GM12865 (cell line): ENCODE results near the gene GATAD2B.
A peak's percentile ranks its signal among the peaks of the same experiment; 100 is the strongest.

ENCODE experiments used
- DNase-seq: peaks from one replicate; pipeline ENCODE4 v3.0.0; 2010; ENCODE audit warnings: low read depth
- H3K4me3 ChIP-seq: 2 replicates; pipeline ENCODE4 v1.5.1; 2011; ENCODE audit warnings: mild to moderate bottlenecking, low read depth, low read length, control low read depth
- TF ChIP-seq, protein P1 (sequence below): IDR thresholded peaks from 2 replicates; pipeline ENCODE4 v1.5.1; 2011; ENCODE audit warnings: low read length, control low read depth, low read depth, inconsistent platforms; ENCODE audit not compliant: insufficient read depth; ENCODE audit errors: missing control alignments

Gene GATAD2B

DNA sequence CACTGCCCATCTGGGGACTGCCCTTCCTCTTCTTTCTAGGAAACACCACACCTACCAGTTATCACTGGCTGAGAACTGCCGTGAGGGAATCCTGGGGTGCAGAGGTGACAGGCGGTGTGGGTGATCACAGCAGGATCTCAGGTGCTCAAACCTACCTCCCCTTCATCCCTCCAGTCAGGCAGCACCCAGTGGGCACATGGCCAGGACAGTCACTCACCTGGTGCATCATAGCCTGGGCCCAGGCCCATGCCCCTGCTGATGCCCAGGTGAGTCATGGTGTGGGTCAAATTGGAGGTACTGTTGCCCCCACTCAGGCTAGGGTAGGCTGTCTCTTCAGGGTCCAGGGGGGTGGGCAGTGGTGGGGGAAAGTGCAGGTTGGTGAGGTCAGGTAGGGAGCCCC is 29.0 kb upstream of the GATAD2B start:
- no peak overlapping the region for H3K4me3 ChIP-seq
- TF ChIP-seq, protein P1, sequence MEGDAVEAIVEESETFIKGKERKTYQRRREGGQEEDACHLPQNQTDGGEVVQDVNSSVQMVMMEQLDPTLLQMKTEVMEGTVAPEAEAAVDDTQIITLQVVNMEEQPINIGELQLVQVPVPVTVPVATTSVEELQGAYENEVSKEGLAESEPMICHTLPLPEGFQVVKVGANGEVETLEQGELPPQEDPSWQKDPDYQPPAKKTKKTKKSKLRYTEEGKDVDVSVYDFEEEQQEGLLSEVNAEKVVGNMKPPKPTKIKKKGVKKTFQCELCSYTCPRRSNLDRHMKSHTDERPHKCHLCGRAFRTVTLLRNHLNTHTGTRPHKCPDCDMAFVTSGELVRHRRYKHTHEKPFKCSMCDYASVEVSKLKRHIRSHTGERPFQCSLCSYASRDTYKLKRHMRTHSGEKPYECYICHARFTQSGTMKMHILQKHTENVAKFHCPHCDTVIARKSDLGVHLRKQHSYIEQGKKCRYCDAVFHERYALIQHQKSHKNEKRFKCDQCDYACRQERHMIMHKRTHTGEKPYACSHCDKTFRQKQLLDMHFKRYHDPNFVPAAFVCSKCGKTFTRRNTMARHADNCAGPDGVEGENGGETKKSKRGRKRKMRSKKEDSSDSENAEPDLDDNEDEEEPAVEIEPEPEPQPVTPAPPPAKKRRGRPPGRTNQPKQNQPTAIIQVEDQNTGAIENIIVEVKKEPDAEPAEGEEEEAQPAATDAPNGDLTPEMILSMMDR = no peak
- DNase-seq = no peak

DNA sequence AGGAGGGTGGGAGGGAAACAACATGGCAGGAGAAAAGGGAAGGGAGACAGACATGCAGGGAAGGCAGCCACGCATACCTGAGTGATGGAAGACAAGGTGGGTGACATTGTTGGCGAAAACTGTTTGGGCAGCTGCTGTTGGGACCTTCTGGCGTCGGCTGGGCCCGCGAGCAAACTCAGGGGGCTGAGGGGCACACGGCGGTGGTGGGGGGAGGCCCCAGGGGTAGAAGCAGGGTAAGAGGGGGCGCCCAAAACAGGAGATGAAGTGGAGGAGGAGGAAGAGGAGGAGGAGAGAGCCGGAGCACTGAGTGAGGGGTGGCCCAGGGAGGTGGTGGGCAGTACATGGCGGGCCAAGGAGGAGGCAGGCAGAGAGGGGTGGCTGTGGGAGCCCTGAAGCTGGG is 28.4 kb upstream of the GATAD2B start:
- no peak for DNase-seq
- H3K4me3 ChIP-seq = no peak overlapping the region
- TF ChIP-seq, protein P1 = no peak

- peak within 1 kb of the TSS; percentile 95 for H3K4me3 ChIP-seq
- DNase-seq = peak; percentile 92
- TF ChIP-seq, protein P1 = peak; percentile 95
These were observed 24.0 kb upstream of the GATAD2B start, which contains the start of gene DENND4B for GRCh38 chr1:153946622-153947241. Gene DENND4B, minus strand, starts transcription at chr1:153946718. Its CDS starts 2,344 bp downstream, at chr1:153944374.

DNA sequence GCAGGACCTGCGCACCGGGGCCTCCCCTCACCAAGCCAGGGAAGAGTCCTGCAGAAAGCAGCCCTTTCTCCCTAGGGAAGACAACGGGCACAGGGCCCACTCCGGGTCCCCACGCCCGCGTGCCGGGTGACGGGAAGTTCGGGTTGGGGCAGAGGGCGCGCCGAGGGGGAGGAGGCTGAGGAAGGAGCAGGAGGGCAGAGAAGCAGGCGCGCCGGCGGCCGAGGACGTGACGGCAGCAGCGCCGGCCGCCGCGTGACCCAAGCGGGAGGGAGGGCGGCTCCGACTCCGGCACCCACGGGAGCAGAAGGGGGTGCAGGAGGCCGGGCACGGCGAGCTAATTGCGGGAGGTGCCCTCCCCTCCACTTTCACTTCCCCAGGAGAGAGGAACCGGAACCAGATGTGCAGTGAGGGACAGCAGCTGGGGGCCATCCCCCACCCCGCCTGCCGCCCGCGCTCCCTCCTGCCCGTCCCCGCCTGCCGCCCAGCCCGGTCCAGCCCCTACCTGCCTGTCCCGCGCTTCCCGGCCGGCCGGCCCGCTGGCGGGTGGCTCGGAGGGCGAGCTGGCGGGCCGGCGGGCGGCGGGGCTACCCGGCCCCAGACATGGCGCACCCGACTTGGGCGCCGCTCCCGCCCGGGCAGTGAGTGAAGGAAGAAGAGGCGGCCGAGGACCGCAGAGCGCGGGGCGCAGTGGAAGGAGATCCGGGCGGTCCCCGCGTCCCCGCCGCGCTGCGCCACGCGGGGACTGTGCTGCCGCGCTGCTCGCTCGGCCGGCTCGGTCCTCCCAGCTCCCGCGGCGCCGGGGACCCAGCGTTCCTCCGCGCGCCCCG is 23.2 kb upstream of the GATAD2B start:
- DNase-seq = peak; percentile 97

GRCh38 chr1:153945131-153945794 is 22.5 kb upstream of the GATAD2B start:
- H3K4me3 ChIP-seq = peak overlapping the region; percentile 95
- TF ChIP-seq, protein P1 = no peak
- peak; percentile 87 for DNase-seq

More for the DNA sequence above, 23.2 kb upstream of the GATAD2B start:
- TF ChIP-seq, protein P1 = no peak
- H3K4me3 ChIP-seq = peak overlapping the region; percentile 95

DNA sequence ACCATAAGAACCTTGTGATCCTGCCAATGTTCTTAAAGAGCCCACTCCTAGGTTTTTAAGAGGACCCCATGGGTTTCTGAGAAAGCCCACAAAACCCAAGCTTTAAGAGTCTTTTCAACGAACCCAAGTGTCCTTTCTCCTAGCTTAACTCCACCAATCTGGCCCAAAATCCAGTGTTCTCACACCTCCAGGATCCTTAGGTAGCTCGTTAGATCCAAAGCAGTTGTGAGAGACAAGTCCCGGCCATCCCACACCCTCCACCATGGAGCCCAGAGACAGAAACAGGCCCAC is 22.0 kb upstream of the GATAD2B start:
- DNase-seq = no peak
- H3K4me3 ChIP-seq = peak overlapping the region; percentile 95
- TF ChIP-seq, protein P1 = no peak
